Measurements from ENCODE around the gene BSCL2.
"Not testable (repeated sequence)": the region's sequence is repeated elsewhere in the genome, so short reads cannot be mapped to it uniquely, and the experiment has no call there.

The BSCL2 gene

DNA sequence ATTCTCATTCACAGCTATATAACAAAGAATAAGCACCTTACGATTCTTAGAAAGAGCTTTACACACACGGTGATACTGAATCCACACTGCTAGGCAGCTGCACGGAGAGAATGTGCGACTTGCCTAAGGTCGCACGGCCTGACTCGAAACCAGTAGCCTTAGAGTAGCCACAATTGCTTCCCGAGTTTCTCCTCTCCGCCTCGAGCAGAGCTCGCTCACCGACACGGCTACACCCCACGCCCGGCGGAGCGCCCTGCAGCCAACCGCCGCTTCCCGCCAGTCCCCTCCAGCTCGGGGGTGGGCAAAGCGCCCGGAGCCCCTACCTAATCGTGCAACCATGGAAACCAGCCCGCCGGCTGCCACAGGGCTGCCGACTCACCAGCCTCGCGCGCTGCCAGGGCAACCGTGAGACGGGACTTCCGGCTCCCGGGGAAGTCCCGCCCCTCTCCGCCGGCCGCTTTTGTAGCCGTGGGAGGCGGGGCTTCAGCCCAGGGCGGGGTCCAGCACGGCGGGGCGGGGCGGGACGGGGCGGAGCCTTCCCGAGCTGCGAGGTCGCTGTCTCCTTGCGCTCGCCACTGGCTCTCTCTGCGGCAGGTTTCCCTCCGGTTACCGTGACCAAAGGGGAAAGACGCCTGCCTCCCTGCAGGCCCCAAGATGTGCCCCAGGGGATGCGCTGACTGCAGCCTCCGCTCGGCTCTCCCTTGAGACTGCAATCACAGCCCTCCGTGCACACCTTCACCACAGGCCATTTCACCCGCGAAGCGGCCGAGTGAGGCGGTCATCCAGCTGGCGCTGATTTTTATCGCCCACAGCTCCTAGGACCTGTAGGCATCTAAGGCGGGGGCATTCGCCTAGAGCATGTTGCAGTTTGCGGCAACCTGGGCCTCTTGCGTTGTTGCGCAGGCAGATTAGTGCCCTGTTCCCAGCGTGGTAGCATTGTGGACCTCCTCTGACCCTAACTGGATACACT lies 1.1 kb downstream of the BSCL2 start:
- peak; percentile 97 for DNase-seq (ENCODE audit: low spot score)
- in situ Hi-C loops (cut with MboI; ENCODE audit: low sequenced_read_pairs, unreplicated experiment), result no loop called here
- TF ChIP-seq, protein P1, sequence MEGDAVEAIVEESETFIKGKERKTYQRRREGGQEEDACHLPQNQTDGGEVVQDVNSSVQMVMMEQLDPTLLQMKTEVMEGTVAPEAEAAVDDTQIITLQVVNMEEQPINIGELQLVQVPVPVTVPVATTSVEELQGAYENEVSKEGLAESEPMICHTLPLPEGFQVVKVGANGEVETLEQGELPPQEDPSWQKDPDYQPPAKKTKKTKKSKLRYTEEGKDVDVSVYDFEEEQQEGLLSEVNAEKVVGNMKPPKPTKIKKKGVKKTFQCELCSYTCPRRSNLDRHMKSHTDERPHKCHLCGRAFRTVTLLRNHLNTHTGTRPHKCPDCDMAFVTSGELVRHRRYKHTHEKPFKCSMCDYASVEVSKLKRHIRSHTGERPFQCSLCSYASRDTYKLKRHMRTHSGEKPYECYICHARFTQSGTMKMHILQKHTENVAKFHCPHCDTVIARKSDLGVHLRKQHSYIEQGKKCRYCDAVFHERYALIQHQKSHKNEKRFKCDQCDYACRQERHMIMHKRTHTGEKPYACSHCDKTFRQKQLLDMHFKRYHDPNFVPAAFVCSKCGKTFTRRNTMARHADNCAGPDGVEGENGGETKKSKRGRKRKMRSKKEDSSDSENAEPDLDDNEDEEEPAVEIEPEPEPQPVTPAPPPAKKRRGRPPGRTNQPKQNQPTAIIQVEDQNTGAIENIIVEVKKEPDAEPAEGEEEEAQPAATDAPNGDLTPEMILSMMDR (IDR thresholded peaks at IDR 0.05; ENCODE audit: borderline replicate concordance, control extremely low read depth, extremely low read depth, insufficient read depth, missing control alignments), result no peak

DNA sequence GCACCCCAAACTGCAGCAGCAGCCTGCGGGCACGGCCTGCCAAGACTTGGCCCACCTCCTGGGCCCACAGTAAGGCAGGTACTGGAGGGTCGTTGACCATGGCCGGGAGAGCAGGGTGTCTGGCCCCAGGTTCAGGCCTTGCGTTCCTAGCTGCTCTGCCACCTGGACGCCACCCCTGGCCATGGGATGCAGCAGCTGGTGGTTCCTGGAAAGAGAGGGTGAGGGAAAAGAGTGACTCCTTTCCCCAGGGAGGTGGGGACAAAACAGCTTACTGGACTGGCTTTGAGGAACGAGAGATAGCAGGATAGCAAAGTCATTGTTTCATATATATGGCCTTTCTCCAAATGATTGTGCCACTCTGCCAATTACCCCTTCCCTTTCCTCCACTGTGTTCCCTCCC lies 1.8 kb downstream of the BSCL2 start:
- in situ Hi-C loops (cut with MboI; ENCODE audit: low sequenced_read_pairs, unreplicated experiment), result no loop called here
- DNase-seq (ENCODE audit: low spot score), result no peak
- TF ChIP-seq, protein P1 (IDR thresholded peaks at IDR 0.05; ENCODE audit: borderline replicate concordance, control extremely low read depth, extremely low read depth, insufficient read depth, missing control alignments), result no peak

- in situ Hi-C loops (cut with MboI; ENCODE audit: low sequenced_read_pairs, unreplicated experiment); DNase-seq (ENCODE audit: low spot score): not testable (repeated sequence)
Measured at GRCh38 chr11:62703921-62704320, 3.3 kb downstream of the BSCL2 start.

DNA sequence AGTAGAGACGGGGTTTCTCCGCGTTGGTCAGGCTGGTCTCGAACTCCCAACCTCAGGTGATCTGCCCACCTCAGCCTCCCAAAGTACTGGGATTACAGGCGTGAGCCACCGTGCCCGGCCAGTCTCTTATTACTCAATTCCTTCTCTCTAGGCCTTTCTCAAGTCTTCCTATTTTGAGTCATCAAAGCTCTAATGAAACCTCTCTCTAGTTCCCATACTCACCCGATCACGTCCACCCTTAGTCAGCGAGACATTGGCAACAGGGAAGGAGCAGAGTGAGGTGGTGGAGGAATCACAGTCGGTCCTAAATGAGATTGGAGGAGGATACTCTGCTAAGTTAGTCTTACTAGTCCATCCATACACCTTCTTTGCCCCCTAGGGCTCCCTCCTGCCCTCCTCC lies 5.0 kb downstream of the BSCL2 start:
- TF ChIP-seq, protein P1 (IDR thresholded peaks at IDR 0.05; ENCODE audit: borderline replicate concordance, control extremely low read depth, extremely low read depth, insufficient read depth, missing control alignments), result no peak
- DNase-seq (ENCODE audit: low spot score), result no peak
- in situ Hi-C loops (cut with MboI; ENCODE audit: low sequenced_read_pairs, unreplicated experiment), result no loop called here

- in situ Hi-C loops (cut with MboI; ENCODE audit: low sequenced_read_pairs, unreplicated experiment), result loop anchor here (10.0 kb wide), 1 partner anchor 290 kb away; no protein-coding TSS in a partner anchor
- TF ChIP-seq, protein P1 (IDR thresholded peaks at IDR 0.05; ENCODE audit: borderline replicate concordance, control extremely low read depth, extremely low read depth, insufficient read depth, missing control alignments), result peak; percentile 88
- peak; percentile 84 for DNase-seq (ENCODE audit: low spot score)
Measured at GRCh38 chr11:62694455-62695167, 12.6 kb downstream of the BSCL2 start.

DNA sequence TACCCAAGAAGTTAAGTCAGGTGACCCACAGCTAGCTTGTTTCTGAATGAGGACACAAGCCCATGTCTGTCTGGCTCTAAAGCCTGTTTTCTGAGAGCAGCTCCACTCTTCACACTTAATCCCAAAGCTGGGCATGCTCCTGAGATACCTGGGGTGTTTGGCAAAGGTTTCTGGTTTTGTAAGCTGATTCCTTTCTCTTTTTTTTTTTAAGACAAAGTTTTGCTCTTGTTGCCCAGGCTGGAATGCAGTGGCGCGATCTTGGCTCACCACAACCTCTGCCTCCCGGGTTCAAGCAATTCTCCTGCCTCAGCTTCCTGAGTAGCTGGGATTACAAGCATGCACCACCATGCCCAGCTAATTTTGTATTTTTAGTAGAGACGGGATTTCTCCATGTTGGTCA lies 13.6 kb downstream of the BSCL2 start:
- not testable (repeated sequence) for DNase-seq (ENCODE audit: low spot score)
- in situ Hi-C loops (cut with MboI; ENCODE audit: low sequenced_read_pairs, unreplicated experiment), result loop anchor here (10.0 kb wide), 1 partner anchor 289 kb away; no protein-coding TSS in a partner anchor

DNA sequence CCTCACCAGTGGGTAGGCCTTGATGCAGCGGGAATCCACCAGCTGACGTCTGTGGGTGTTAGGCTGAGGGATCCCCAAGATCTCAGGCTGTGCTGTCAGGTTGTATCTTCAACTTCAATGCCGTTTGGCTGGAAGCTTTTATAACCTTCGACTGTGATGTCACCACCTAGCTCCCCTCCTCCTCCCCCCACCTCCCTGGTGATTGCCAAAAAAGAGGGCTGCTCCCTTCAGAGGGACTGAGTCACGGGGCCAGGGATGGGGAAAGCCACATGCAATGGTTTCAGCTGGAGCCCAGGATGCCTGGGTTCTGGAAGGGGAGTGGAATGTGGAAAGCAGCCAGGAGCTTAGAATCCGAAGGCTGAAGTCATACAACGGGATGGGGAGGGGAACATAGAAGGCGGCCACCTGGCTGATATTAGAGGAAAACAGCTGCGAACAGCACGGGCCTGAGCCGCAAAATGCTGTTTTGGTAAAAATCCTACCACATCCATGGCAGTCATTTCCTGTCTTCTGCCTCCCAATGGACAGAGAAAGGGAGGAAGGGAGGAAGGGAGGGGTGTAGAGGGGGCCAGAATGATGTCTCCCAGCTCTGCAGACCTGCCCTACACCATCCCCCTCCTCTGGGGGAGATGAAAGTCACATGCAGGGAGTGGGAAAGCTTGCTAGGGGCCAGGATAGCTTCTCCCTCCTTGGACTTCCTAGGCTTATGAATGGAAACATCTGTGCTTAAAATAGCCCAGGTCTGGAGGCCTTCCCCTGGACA lies 17.6 kb downstream of the BSCL2 start, which contains the start of gene LRRN4CL:
TSS of gene LRRN4CL (minus strand) at position 110 of the 763 bp plus-strand sequence. CDS start 1,022 bp downstream, outside the sequence.
- TF ChIP-seq, protein P1 (IDR thresholded peaks at IDR 0.05; ENCODE audit: borderline replicate concordance, control extremely low read depth, extremely low read depth, insufficient read depth, missing control alignments), result no peak
- in situ Hi-C loops (cut with MboI; ENCODE audit: low sequenced_read_pairs, unreplicated experiment), result loop anchor here (10.0 kb wide), 1 partner anchor 285 kb away; no protein-coding TSS in a partner anchor
- no peak for DNase-seq (ENCODE audit: low spot score)

Measured in GM13976 (cell line).